HG02870 (cell line): Measurements from ENCODE around the gene VRK1.

ENCODE experiments used
- ATAC-seq: cut with Tn5 transposase; IDR thresholded peaks from one replicate; pipeline ENCODE4 v1.9.1; 2021; ENCODE audit warnings: mild to moderate bottlenecking, moderate library complexity; ENCODE audit not compliant: unreplicated experiment

VRK1 gene

DNA sequence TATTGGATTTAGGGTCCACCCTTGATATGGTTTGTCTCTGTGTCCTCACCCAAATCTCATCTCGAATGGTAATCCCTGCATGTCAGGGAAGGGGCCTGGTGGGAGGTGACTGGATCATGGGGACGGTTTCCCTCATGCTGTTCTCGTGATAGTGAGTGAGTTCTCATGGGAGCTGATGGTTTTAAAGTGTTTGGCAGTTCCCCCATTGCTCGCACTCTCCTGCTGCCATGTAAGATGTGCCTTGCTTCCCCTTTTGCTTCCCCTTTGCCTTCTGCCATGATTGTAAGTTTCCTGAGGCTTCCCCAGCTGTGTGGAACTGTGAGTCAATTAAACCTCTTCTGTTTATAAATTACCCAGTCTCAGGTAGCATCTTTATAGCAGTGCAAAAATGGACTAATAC is 118.3 kb downstream of the VRK1 start:
- no peak for ATAC-seq

DNA sequence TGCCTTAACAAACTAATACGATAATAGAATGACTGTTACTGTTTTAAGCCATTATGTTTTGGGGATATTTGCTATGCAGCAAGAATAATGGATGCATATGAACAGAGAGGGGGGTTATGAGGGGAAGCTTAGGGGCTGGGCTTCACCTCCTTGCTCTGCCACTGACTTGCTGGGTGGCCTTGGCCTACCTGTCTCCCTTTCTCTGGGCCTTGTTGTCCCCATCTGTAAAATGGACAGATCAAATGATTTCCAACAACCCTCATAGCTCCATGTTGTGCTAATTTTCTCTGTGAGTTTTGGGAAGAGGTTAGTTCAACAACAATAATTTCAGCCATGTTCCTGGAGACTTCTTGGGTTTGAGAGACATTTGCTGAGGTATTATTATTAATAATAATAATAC is 119.6 kb downstream of the VRK1 start:
- no peak for ATAC-seq

DNA sequence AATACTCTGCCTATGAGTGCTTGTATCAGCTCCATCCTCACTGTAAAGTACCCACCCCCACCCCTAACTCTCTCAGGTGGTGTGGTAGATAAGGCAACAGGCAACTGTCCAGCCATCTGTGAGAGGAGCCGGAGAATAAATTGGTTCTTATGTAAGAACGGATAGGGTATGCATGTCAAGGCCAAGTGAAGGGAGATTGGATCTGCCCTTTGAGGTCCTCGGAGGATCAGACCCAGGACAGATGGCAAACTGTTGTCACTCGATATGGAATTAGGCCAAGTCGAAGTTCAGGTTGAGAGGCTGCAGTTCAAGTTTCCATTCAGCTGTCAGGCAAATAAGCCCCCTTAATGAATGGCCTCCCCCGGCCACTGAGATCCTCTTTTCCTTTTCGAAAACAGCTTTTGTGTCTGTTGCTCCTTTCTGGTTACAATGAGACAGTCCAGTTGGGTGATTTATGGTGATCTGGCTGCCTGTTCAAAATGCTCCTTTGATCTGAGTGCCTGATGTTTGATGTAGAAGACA is 120.3 kb downstream of the VRK1 start:
- no peak for ATAC-seq

DNA sequence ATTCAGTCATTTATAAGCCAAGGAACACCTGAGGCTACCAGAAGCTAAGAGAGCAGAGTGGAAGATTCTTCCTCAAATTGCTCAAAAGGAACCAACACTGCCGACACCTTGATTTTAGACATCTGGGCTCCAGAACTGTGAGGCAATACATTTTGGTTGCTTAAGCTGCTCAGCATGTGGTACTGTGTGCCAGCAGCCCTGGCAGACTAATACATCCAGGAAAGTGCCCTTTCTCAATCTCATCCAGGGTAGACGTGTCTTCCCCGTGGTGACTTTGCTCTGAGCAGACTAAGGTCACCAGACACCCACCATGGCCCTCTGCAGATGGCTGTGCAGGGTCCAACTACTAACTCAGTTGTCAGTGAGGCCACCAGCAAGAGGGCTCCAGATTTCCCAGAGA is 122.8 kb downstream of the VRK1 start:
- no peak for ATAC-seq

DNA sequence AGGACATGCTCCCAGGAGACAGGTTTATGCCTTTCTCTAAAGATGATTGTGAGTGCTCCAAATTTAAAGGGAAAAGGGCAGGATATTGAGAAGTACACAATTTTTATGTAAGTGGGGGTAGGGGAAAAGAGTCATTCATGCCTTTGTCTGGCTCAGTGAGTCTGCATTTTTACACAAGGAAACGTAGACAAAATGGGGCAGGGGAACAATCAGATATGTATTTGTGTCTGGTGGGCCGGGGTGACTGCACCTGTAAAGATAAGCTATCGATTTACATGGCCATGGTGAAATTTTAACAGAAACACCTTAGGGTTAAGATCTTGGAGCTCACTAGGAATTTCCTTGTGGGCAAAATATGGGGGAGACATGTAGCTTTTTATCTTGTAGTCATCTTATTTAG is 123.6 kb downstream of the VRK1 start:
- no peak for ATAC-seq

DNA sequence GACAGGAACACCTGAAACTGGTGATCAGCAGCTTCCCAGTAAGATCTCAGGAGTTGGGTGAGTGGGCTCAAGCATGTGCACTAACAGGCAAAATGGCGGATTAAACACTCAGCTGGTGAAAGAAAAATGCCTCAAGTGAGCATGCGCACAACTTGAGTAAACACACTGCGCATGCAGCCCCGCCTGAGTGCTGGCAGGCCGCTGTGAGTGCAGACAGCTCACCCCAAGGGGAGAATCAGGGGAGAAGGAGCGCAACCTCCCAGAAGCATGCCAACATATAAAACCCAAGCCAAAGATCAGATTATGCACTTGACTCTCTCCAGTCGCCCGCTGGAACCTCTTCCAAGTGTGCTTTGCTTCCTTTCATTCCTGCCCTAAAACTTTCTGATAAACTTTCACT is 125.8 kb downstream of the VRK1 start:
- no peak for ATAC-seq

DNA sequence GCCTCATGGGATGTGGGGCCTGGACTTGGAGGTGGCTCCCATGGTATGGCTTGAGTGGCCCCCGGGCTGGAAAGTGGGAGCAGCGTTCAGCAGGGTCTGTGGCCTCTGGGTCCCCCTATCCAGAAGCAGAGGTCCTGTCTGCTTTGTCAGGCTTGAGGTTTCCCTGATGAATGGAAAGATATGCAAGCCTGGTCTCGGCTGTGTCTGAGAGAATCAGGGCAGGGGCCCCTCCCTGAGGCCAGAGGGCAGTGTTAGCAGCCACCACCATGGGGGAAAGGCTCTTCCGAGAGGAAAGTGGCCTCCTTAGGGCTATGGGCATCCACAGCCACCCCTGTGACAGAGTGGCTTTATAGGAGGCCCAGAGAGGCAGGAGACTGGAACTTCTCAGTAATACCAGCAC is 128.2 kb downstream of the VRK1 start:
- no peak for ATAC-seq

DNA sequence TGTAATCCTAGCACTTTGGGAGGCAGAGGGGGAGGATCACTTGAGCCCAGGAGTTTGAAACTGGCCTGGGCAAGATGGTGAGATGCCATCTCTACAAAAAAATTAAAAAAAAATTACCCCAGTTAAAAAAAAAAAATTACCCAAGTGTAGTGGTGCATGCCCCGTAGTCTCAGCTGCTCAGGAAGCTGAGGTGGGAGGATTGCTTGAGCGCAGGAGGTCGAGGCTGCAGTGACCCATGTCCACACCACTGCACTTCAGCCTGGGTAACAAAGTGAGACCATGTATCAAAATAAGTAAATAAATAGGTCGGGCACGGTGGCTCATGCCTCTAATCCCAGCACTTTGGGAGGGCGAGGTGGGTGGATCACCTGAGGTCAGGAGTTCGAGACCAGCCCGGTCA is 128.8 kb downstream of the VRK1 start:
- no peak for ATAC-seq

DNA sequence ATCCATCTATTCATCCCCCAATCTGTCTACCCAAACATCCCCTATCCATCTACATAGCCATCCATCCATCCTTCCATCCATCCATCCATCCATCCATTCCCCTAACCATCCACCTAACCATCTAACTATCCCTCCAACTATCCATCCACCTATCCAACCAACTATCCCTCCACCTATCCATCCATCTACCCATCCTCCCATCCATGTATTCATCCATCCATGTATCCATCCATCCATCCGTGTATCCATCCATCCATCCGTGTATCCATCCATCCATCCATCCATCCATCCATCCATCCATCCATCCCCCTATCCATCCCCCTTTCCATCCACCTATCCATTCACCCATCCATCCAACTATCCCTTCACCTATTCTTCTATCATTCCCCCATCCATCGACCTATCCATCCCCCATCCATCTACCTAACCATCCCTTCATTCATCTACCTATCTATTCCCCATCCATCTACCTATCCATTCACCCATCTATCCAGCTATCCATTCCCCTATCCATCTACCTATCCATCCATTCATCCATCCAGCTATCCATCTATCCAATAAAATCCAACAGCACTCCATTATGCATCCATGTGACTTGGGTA is 131.7 kb downstream of the VRK1 start:
- no peak for ATAC-seq

DNA sequence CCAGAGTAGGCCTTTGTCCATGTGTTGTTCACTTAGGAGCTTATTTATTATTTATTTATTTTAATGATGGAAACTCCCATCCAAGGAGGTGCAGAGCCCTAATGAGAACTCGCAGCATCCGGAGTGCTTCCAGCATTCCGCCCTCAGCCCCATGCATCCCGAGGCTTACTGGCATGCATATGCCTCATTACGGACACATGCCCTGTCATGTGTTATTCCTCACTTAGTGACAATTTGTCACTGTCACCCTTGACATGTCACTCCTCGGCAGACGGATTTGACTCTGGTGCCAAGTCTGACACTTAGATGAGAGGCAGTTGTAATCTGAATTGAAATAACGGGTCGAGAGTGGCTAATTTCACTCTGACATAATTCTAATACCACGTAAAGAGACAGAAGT is 132.8 kb downstream of the VRK1 start:
- ATAC-seq: no peak

DNA sequence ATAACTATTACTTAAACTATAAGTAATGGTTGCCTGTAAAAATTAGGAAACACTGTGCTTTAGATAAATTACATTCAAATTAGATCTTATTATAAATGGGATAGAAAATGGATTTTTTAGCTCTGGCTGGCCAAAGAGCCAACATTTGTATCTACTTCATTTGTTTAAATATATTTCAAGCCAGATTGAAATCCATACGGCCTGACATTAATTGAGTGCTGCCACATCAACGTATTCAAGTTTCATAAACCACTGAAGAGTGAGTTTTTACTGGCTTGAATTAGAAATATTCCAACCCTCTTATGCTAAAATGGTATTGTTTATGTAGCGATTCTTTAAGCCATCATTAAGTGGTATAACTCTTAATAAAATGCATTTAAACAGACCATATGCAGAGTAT is 133.3 kb downstream of the VRK1 start:
- ATAC-seq: no peak
